MM.1S (cell line): ENCODE data around the gene C17orf75.

Source experiments
- DNase-seq: peaks from one replicate; pipeline ENCODE4 v3.0.0-alpha.2; 2015
- H2AFZ ChIP-seq: fragments of 300-600 bp; sonication (generic); 2 replicates; pipeline ENCODE4 v1.6.0; 2016; ENCODE audit warnings: antibody characterized with exemption, low read length
- H3F3A ChIP-seq: fragments of 300-600 bp; sonication (generic); 2 replicates; pipeline ENCODE4 v1.6.1; 2016; ENCODE audit warnings: mild to moderate bottlenecking, antibody characterized with exemption, low read length, moderate library complexity, mixed read lengths; ENCODE audit not compliant: insufficient read depth
- H3K27ac ChIP-seq: fragments of 300-600 bp; sonication (generic); 2 replicates; pipeline ENCODE4 v1.5.1; 2016; ENCODE audit warnings: mild to moderate bottlenecking, low read length
- H3K27me3 ChIP-seq: fragments of 300-600 bp; sonication (generic); replicated peaks from 2 replicates; pipeline ENCODE4 v1.6.0; 2016; ENCODE audit warnings: low read length; ENCODE audit not compliant: insufficient read depth
- H3K36me3 ChIP-seq: fragments of 300-600 bp; sonication (generic); replicated peaks from 2 replicates; pipeline ENCODE4 v1.6.1; 2016; ENCODE audit warnings: mild to moderate bottlenecking, low read length, mixed read lengths; ENCODE audit not compliant: insufficient read depth
- H3K4me1 ChIP-seq: fragments of 300-600 bp; sonication (generic); 2 replicates; pipeline ENCODE4 v1.6.1; 2016; ENCODE audit warnings: low read length, mixed read lengths
- H3K4me2 ChIP-seq: fragments of 300-600 bp; sonication (generic); 2 replicates; pipeline ENCODE4 v1.6.0; 2016; ENCODE audit warnings: low read depth, low read length
- H3K4me3 ChIP-seq: fragments of 300-600 bp; sonication (generic); 2 replicates; pipeline ENCODE4 v1.5.1; 2016; ENCODE audit warnings: low read length, mixed read lengths
- H3K79me2 ChIP-seq: fragments of 300-600 bp; sonication (generic); 2 replicates; pipeline ENCODE4 v1.6.1; 2016; ENCODE audit warnings: mixed run types, low read length, mixed read lengths
- H3K9ac ChIP-seq: fragments of 300-600 bp; sonication (generic); 2 replicates; pipeline ENCODE4 v1.6.1; 2016; ENCODE audit warnings: low read length, mixed read lengths
- H3K9me2 ChIP-seq: fragments of 300-600 bp; sonication (generic); replicated peaks from 2 replicates; pipeline ENCODE4 v1.6.1; 2016; ENCODE audit warnings: mild to moderate bottlenecking, low read length, mixed read lengths; ENCODE audit not compliant: insufficient read depth
- H3K9me3 ChIP-seq: fragments of 300-600 bp; sonication (generic); replicated peaks from 2 replicates; pipeline ENCODE4 v1.6.1; 2016; ENCODE audit warnings: mild to moderate bottlenecking, low read length, mixed read lengths; ENCODE audit not compliant: insufficient read depth
- H4K20me1 ChIP-seq: fragments of 300-600 bp; sonication (generic); 2 replicates; pipeline ENCODE4 v1.6.1; 2016; ENCODE audit warnings: mild to moderate bottlenecking, low read length, moderate library complexity, mixed read lengths; ENCODE audit not compliant: insufficient read depth
- EZH2 ChIP-seq: fragments of 300-600 bp; sonication (generic); optimal IDR thresholded peaks from 2 replicates; pipeline ENCODE3; 2017; ENCODE audit warnings: low read depth, mild to moderate bottlenecking, antibody characterized with exemption, low read length, mixed read lengths
- EZH2phosphoT487 ChIP-seq: fragments of 300-600 bp; sonication (generic); IDR thresholded peaks from 2 replicates; pipeline ENCODE4 v1.6.1; 2018; ENCODE audit warnings: antibody characterized with exemption, low read length
- TF ChIP-seq, protein P1 (sequence below): fragments of 300-600 bp; sonication (generic); IDR thresholded peaks from 2 replicates; pipeline ENCODE4 v1.5.1; 2016; ENCODE audit warnings: antibody characterized with exemption, low read length, mixed read lengths

The C17orf75 gene

GRCh38 chr17:32286518-32286900, 55.5 kb downstream of the C17orf75 start:
- DNase-seq, result no peak
- H3K4me2 ChIP-seq, result no peak overlapping the region
- H3K4me3 ChIP-seq, result no peak overlapping the region
- H3K79me2 ChIP-seq, result no peaks in the 10 kb centered on the region
- H3F3A ChIP-seq, result no peaks in the 10 kb centered on the region
- no peaks in the 10 kb centered on the region for H3K36me3 ChIP-seq
- H3K9ac ChIP-seq, result no peak overlapping the region
- no peaks in the 10 kb centered on the region for H3K9me3 ChIP-seq
- no peaks in the 10 kb centered on the region for H3K4me1 ChIP-seq
- H3K9me2 ChIP-seq, result no peaks in the 10 kb centered on the region
- H3K27me3 ChIP-seq, result no peaks in the 10 kb centered on the region
- H3K27ac ChIP-seq, result no peak overlapping the region
- no peak overlapping the region for H2AFZ ChIP-seq
- no peaks in the 10 kb centered on the region for H4K20me1 ChIP-seq
- TF ChIP-seq, protein P1, sequence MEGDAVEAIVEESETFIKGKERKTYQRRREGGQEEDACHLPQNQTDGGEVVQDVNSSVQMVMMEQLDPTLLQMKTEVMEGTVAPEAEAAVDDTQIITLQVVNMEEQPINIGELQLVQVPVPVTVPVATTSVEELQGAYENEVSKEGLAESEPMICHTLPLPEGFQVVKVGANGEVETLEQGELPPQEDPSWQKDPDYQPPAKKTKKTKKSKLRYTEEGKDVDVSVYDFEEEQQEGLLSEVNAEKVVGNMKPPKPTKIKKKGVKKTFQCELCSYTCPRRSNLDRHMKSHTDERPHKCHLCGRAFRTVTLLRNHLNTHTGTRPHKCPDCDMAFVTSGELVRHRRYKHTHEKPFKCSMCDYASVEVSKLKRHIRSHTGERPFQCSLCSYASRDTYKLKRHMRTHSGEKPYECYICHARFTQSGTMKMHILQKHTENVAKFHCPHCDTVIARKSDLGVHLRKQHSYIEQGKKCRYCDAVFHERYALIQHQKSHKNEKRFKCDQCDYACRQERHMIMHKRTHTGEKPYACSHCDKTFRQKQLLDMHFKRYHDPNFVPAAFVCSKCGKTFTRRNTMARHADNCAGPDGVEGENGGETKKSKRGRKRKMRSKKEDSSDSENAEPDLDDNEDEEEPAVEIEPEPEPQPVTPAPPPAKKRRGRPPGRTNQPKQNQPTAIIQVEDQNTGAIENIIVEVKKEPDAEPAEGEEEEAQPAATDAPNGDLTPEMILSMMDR, result no peak
- TF ChIP-seq EZH2phosphoT487 (no peak), EZH2 (no peak)

GRCh38 chr17:32285746-32286517, 56.0 kb downstream of the C17orf75 start:
- no peaks in the 10 kb centered on the region for H3K9me3 ChIP-seq
- no peak overlapping the region for H3K4me2 ChIP-seq
- H3K27me3 ChIP-seq, result no peaks in the 10 kb centered on the region
- no peak overlapping the region for H3K27ac ChIP-seq
- H3K9me2 ChIP-seq, result no peaks in the 10 kb centered on the region
- no peaks in the 10 kb centered on the region for H3K79me2 ChIP-seq
- DNase-seq, result no peak
- H2AFZ ChIP-seq, result no peak overlapping the region
- H3K9ac ChIP-seq, result no peak overlapping the region
- no peak overlapping the region for H3K4me3 ChIP-seq
- no peaks in the 10 kb centered on the region for H3K4me1 ChIP-seq
- no peaks in the 10 kb centered on the region for H3K36me3 ChIP-seq
- TF ChIP-seq EZH2, result no peak
- no peak for TF ChIP-seq EZH2phosphoT487
- TF ChIP-seq, protein P1, result no peak
- no peaks in the 10 kb centered on the region for H4K20me1 ChIP-seq
- no peaks in the 10 kb centered on the region for H3F3A ChIP-seq

GRCh38 chr17:32285306-32285705, 56.7 kb downstream of the C17orf75 start:
- no peaks in the 10 kb centered on the region for H4K20me1 ChIP-seq
- H2AFZ ChIP-seq, result no peak overlapping the region
- H3K27ac ChIP-seq, result no peak overlapping the region
- no peak for DNase-seq
- no peak for TF ChIP-seq EZH2phosphoT487
- TF ChIP-seq EZH2, result no peak
- TF ChIP-seq, protein P1, result no peak
- H3F3A ChIP-seq, result no peaks in the 10 kb centered on the region
- H3K79me2 ChIP-seq, result no peaks in the 10 kb centered on the region
- H3K4me1 ChIP-seq, result no peaks in the 10 kb centered on the region
- H3K4me3 ChIP-seq, result no peak overlapping the region
- no peaks in the 10 kb centered on the region for H3K27me3 ChIP-seq
- H3K9ac ChIP-seq, result no peak overlapping the region
- H3K9me2 ChIP-seq, result no peaks in the 10 kb centered on the region
- no peak overlapping the region for H3K4me2 ChIP-seq
- no peaks in the 10 kb centered on the region for H3K36me3 ChIP-seq
- H3K9me3 ChIP-seq, result no peaks in the 10 kb centered on the region
